Neural cell (in vitro differentiated cells): ENCODE results near the gene TBC1D8.

Source experiments
- POLR2AphosphoS5 ChIP-seq: IDR thresholded peaks from 2 replicates; pipeline ENCODE4 v1.6.1; 2012
- TF ChIP-seq, protein P1 (sequence below): IDR thresholded peaks from 2 replicates; pipeline ENCODE4 v1.6.1; 2012; ENCODE audit warnings: borderline replicate concordance
- TF ChIP-seq, protein P2 (sequence below): fragments of 450-650 bp; IDR thresholded peaks from 2 replicates; pipeline ENCODE4 v1.5.1; 2014; ENCODE audit warnings: antibody characterized with exemption, mild to moderate bottlenecking, moderate library complexity; ENCODE audit not compliant: poor library complexity, severe bottlenecking

DNA sequence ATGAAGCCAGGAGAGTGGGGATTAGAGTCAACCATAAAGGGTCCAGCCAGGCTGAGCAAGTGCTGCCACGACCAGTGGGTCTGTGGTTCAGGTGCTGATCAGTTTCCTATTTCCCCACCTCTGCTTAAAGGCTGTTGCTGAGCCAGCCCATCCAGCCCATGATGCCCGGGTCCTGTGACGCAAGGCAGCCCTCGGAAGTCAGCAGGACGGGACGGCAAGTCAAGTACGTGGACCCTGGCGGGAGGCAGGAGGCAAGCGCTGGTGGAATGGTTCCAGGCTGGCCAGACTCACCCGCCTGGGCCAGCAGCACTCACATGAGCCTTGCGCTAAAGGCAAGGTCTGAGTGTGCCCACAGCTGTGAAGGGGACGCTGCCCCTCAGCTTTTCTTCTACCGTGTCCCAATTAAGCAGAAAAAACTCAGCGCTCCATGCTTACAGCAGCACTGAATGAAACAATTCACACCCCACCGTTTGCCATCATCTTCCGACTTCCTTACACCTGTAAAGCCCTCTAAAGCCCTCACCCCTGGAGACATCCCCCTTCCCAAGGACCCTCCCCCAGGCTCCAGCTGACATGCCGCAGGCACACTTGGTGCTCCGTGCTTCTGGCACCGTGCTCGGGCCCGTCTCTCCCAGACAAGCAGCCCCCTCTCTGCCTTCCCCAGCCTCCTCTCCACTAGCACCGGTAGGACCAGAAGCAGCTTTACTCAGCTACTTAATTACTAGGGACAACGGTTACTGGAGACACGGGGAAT lies 160.4 kb downstream of the TBC1D8 start:
- TF ChIP-seq, protein P1, sequence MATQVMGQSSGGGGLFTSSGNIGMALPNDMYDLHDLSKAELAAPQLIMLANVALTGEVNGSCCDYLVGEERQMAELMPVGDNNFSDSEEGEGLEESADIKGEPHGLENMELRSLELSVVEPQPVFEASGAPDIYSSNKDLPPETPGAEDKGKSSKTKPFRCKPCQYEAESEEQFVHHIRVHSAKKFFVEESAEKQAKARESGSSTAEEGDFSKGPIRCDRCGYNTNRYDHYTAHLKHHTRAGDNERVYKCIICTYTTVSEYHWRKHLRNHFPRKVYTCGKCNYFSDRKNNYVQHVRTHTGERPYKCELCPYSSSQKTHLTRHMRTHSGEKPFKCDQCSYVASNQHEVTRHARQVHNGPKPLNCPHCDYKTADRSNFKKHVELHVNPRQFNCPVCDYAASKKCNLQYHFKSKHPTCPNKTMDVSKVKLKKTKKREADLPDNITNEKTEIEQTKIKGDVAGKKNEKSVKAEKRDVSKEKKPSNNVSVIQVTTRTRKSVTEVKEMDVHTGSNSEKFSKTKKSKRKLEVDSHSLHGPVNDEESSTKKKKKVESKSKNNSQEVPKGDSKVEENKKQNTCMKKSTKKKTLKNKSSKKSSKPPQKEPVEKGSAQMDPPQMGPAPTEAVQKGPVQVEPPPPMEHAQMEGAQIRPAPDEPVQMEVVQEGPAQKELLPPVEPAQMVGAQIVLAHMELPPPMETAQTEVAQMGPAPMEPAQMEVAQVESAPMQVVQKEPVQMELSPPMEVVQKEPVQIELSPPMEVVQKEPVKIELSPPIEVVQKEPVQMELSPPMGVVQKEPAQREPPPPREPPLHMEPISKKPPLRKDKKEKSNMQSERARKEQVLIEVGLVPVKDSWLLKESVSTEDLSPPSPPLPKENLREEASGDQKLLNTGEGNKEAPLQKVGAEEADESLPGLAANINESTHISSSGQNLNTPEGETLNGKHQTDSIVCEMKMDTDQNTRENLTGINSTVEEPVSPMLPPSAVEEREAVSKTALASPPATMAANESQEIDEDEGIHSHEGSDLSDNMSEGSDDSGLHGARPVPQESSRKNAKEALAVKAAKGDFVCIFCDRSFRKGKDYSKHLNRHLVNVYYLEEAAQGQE: no peak
- TF ChIP-seq, protein P2, sequence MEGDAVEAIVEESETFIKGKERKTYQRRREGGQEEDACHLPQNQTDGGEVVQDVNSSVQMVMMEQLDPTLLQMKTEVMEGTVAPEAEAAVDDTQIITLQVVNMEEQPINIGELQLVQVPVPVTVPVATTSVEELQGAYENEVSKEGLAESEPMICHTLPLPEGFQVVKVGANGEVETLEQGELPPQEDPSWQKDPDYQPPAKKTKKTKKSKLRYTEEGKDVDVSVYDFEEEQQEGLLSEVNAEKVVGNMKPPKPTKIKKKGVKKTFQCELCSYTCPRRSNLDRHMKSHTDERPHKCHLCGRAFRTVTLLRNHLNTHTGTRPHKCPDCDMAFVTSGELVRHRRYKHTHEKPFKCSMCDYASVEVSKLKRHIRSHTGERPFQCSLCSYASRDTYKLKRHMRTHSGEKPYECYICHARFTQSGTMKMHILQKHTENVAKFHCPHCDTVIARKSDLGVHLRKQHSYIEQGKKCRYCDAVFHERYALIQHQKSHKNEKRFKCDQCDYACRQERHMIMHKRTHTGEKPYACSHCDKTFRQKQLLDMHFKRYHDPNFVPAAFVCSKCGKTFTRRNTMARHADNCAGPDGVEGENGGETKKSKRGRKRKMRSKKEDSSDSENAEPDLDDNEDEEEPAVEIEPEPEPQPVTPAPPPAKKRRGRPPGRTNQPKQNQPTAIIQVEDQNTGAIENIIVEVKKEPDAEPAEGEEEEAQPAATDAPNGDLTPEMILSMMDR: no peak
- no peak for TF ChIP-seq POLR2AphosphoS5
